Caki2 (cell line): Measurements from ENCODE around the gene PTCH2. TPM values are rescaled to one million over a fixed set of nuclear protein-coding genes. Genes with fewer than 3 reads are reported as not detected.
"Not testable (repeated sequence)": the region's sequence is repeated elsewhere in the genome, so short reads cannot be mapped to it uniquely, and the experiment has no call there.

ENCODE experiments used
- DNase-seq: peaks from one replicate; pipeline ENCODE4 v3.0.0-alpha.2; 2015; ENCODE audit warnings: low read depth
- in situ Hi-C: cut with HindIII; loops from 2 replicates; pipeline ENCODE4 v1.10.0; 2016; ENCODE audit warnings: low sequenced_read_pairs, low pct_unique_long_range_greater_than_20kb, mixed read lengths
- total RNA-seq: library from RNA; depleted of rRNA; stranded (reverse); fragments of >200 nt; shearing (Covaris generic); gene quantifications from 2 replicates; pipeline ENCODE4 v1.2.3, GENCODE V29; 2014; ENCODE audit warnings: low replicate concordance

Gene PTCH2
- total RNA-seq, 1 experiment from 2014 or later = not detected

- DNase-seq = peak; percentile 80
- in situ Hi-C loops = no loop called here
These were observed 34.8 kb downstream of the PTCH2 start, which contains the start of gene BTBD19 for GRCh38 chr1:44808063-44808937. Gene BTBD19 (plus strand): TSS chr1:44808523. CDS start chr1:44808821, 298 bp downstream.

- DNase-seq = peak; percentile 99
- in situ Hi-C loops = no loop called here
These were observed 35.5 kb downstream of the PTCH2 start for GRCh38 chr1:44807364-44808062.

DNA sequence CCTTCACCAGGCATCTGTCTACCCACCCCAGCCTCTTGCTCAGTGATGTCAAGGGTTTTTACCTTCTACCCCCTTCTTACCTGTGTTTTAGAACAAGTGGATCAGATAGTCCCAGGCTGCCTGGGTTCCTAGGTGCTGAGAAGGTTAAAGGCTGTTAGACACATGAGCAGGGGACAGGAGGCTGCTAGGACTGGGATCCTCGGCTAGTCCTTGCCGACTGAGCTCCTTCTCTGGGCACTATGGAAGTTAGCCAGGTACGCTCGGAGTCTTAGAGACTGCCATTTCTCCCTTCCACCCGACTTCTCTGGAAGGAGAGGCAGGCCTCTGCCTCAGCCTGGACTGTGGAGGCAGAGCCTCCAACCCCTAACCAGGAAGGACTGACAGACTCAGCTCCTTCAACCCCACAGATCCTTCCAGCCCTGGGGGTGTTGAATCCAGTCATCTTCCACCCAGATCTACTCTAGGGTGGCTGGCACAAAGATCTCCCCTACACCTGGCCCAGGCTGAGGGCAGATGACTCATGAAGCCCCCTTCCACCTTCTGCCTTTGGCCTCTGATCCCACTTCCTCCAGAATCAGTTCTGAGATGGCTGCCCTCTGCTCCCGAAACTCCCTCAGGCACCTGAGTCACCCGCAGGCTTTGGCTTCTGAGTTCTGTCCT is 36.2 kb downstream of the PTCH2 start, which contains the start of gene DYNLT4:
Gene DYNLT4, minus strand, starts transcription at position 648 of the 660 bp plus-strand sequence. CDS start 683 bp downstream, outside the sequence.
- in situ Hi-C loops = no loop called here
- DNase-seq = no peak

DNA sequence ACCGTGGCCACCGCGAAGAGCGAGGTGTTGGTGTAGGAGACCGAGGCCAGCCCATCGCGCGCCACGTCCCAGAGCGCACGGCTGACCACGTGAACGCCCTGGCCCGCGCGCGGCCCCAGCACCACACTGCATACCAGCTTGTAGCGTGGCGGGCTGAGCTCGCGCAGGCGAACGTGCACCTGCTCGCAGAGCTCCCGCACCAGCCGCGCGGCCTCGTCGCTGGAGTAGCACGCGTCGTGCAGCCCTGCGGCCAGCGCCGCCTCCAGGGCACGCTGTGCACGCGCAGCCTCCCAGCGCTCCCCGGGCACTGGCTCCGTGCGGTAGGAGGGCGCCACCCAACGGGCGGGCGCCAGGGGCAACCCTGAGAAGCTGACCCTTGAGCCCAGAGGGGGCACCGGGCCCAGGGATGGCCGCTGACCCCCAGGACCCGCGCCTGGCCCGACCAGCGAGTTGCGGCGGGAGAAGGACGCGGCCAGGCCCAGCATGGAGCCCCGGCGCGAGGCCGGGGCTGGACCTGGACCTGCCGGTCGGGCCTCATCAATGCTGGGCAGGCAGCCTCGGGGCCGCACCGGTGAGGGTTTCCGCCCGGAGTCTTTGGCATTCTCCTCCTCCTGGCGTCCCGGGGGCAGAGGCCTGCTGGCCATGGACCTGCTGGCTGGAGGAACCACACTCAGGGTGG is 36.9 kb downstream of the PTCH2 start:
- DNase-seq = no peak
- in situ Hi-C loops = no loop called here

GRCh38 chr1:44805311-44806024 is 37.6 kb downstream of the PTCH2 start:
- in situ Hi-C loops = no loop called here
- no peak for DNase-seq

DNA sequence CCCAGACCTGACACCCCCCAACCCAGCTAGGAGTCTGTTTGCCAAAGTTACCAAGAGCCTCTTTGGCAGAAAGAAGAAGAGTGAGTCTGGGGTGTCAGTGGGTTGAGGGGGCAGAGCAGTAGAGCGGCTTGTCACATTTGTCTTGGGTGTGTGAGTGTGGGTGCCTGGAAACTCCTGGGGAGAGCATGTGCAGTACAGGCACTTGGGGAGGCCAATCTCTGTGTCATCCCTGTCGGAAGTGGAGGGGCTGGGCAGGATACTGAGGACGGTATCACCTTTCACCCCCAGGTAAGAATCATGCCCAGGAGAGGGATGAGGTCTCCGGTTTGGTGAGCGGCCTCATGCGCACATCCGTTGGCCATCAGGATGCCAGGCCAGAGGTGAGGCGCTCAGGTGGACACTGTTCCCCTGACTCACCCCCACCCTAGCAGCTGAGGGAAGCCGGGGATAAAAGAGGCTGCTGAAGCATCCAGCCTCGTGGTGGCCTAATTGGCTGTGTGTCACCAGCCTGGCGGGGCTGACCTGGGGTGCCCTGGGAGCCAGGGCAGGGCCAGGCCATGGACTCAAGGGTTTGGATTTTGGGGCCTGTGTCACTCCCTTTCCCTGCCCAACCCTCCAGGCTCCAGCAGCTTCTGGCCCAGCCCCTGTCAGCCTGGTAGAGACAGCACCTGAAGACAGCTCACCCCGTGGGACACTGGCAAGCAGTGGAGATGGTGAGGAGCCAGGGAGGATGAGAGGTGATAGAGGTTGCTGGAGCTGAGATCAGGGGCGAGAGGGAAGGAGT is 39.5 kb downstream of the PTCH2 start:
- no peak for DNase-seq
- in situ Hi-C loops = no loop called here

GRCh38 chr1:44803062-44803311 is 40.1 kb downstream of the PTCH2 start:
- in situ Hi-C loops = no loop called here

GRCh38 chr1:44802306-44803061 is 40.6 kb downstream of the PTCH2 start:
- in situ Hi-C loops = no loop called here
- no peak for DNase-seq

More at GRCh38 chr1:44803062-44803311, 40.1 kb downstream of the PTCH2 start:
- DNase-seq = no peak

DNA sequence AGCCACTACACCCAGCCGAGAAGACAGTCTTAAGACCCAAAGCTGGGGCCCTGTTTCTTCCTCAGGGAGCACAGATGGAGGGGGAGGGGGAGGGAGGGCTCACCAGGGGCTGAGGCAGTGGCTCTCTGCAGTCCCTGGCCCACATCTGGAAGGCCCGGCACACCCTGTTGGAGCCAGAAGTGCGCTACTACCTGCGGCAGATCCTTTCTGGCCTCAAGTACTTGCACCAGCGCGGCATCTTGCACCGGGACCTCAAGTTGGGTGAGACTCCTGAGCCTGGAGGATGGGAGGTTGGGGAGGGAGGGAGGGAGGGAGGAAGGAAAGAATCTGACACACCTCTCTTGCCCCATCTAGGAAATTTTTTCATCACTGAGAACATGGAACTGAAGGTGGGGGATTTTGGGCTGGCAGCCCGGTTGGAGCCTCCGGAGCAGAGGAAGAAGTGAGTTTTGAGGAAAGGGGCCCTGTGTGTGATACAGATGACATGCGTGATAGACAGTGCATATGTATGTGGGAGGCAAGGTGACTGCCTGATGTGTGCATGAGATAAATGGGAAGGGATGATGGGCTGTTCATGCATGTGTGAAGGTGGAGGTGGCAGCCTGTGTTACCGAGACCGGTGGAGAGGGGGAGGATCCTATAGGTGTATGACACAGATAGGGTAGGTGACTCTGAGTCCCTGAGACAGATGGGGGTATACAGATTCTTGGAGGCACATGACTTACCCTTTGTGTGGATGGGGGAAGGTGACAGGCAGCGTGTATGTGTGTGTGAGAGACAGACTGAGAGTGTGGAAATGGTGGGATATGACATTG is 41.4 kb downstream of the PTCH2 start:
- in situ Hi-C loops = no loop called here
- DNase-seq = no peak

DNA sequence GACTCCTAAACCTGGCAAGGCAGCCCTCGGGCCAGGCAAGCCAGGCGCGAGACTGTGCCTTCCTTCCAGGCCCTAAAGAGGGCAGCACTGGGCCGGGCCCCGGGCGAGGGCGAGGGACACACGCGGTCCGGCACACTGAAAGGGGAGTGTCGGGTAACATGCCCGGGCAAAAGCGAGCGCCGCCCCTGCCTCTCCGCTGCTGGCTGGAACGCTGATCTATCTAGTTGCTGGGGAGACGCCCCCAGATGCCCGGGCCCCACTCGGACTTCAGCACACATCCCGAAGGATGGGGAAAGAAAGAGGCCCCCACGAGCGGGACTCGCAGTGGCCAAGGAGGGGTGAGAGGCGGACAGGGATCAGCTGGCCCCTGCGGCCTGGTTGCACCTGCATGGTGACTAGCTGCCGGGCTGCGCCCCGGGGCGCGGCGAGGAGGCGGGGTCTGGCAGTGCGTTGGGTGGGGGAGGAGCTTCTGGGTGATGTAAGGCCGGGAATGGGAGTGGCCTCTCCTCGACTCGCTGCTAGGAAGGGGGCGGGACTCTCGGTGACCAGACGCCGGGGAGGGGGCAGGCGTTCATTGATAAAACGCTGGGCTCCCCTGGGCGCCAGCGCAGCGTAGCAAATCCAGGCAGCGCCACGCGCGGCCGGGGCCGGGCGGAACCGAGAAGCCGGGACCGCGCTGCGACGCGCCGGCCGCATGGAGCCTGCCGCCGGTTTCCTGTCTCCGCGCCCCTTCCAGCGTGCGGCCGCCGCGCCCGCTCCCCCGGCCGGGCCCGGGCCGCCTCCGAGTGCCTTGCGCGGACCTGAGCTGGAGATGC is 43.1 kb downstream of the PTCH2 start, which contains the start of gene PLK3:
Gene PLK3, plus strand, starts transcription at position 608 of the 815 bp plus-strand sequence. Its CDS starts 87 bp downstream, at position 695.
- peak; percentile 98 for DNase-seq
- in situ Hi-C loops = no loop called here

DNA sequence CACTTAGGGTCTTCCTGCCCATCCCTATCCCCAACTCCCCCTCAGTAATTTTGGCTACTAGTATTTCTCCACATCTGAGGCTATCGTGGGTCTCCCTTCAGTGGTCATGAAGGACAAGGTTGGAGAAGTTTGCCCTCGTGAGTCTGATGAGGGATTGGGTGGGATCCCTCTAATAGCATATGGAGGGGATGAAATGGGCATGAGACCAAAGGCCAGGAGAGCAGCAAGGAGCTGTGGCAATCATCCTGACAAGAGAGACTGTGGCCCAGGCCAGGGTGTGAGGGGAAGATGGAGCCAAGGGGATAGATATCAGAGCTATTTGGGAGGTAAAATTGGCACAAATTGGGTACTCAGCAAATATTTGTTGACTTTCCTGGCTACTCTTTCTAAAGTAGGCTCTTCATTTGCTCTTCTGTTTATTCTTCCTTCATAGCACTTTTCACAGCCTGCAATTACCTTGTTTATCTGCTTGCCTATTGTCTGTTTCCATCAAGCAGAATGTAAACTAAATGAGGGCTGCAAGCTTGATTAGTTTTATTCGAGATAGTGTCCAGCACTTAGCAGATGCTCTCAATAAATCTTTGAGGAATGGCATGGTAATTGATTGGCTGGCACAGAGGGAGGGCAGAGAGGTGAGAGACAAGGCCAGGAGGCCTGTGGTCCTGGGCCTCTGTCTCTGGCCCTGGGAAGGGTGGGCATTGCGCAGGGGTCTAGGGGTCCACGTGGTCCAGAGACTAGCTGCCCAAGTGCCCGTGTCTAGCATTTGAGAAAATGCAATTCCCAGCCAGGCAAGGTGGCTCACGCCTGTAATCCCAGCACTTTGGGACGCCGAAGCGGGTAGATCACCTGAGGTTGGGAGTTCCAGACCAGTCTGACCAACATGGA is 44.3 kb downstream of the PTCH2 start:
- no peak for DNase-seq
- in situ Hi-C loops = no loop called here

DNA sequence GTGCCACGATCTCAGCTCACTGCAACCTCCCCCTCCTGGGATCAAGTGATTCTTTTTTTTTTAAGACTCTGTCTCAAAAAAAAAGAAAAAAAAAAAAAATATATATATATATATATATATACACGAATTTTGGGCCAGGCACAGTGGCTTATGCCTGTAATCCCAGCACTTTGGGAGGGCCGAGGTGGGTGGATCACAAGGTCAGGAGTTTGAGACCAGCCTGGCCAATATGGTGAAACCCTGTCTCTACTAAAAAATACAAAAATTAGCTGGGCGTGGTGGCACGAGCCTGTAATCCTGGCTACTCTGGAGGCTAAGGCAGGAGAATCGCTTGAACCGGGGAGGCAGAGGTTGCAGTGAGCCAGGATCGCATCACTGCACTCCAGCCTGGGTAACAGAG is 45.2 kb downstream of the PTCH2 start:
- DNase-seq, in situ Hi-C loops: not testable (repeated sequence)

GRCh38 chr1:44792736-44793502 is 50.1 kb downstream of the PTCH2 start:
- in situ Hi-C loops = no loop called here
- no peak for DNase-seq
